Heart right ventricle (tissue), 16 donors: ENCODE data around the gene MLEC. TPM values are rescaled to one million over a fixed set of nuclear protein-coding genes. Genes with fewer than 3 reads are reported as not detected.
A peak's percentile ranks its signal among the peaks of the same experiment; 100 is the strongest.

Experiments
- ATAC-seq, 8 donors: fragments of 200-7000 bp; cut with Tn5 transposase; one replicate each; pipeline ENCODE4 v1.9.1; 2020; ENCODE audit warnings: mild to moderate bottlenecking in 8 of 8, moderate library complexity in 8 of 8, moderate number of reproducible peaks in 1 of 8
- DNase-seq, 2 donors: peaks; one replicate each; pipeline ENCODE4 v3.0.0-alpha.2; 2020
- H3K27ac ChIP-seq, 10 donors: fragments of 200-600 bp; sonication (generic) in 2 of 10; one replicate each; pipeline versions ENCODE4 v1.5.0 to v1.8.0; 2020 to 2022; ENCODE audit warnings: mild to moderate bottlenecking in 3 of 10
- H3K27me3 ChIP-seq, 7 donors: fragments of 200-600 bp; one replicate each; pipeline ENCODE4 v1.8.0; 2021 to 2022; ENCODE audit warnings: mild to moderate bottlenecking in 2 of 7
- H3K36me3 ChIP-seq, 9 donors: fragments of 200-600 bp; sonication (generic) in 1 of 9; one replicate each; pipeline versions ENCODE4 v1.5.0 to v1.8.0; 2020 to 2022; ENCODE audit warnings: mild to moderate bottlenecking in 2 of 9
- H3K4me1 ChIP-seq, 9 donors: fragments of 200-600 bp; sonication (generic) in 1 of 9; one replicate each; pipeline versions ENCODE4 v1.5.0 to v1.8.0; 2020 to 2022; ENCODE audit warnings: mild to moderate bottlenecking in 4 of 9
- H3K4me3 ChIP-seq, 10 donors: fragments of 200-600 bp; sonication (generic) in 2 of 10; one replicate each; pipeline versions ENCODE4 v1.5.0 to v1.8.0; 2020 to 2022; ENCODE audit warnings: mild to moderate bottlenecking in 7 of 10, moderate library complexity in 2 of 10
- H3K9me3 ChIP-seq, 11 donors: fragments of 200-600 bp in 10 of 11; sonication (generic) in 2 of 11; one replicate each; pipeline versions ENCODE4 v1.5.0 to v1.8.0; 2013 to 2022; ENCODE audit warnings: mild to moderate bottlenecking in 2 of 11, control low read depth in 1 of 11, moderate library complexity in 1 of 11
- WGBS, 2 donors: extraction: QIAGEN DNeasy Blood & Tissue Kit; methylation state at CpG; one replicate each; pipeline ENCODE4 v1.1.7; 2013; ENCODE audit warnings: inconsistent platforms in 1 of 2; 5-methylcytosine and 5-hydroxymethylcytosine counted together
- intact Hi-C, 10 donors: fragments of 100-400 bp; cut with DNase I; formaldehyde crosslinking; loops; one replicate each; pipeline versions ENCODE4 v1.11.1 to v1.14.2; 2022
- polyA plus RNA-seq, 2 donors: library from polyadenylated mRNA; stranded (reverse); fragments of 200-250 nt; gene quantifications; one replicate each; pipeline ENCODE4 v1.2.3, GENCODE V29; 2013
- total RNA-seq, 10 donors: library from RNA; stranded (reverse); fragmentation: NEBNext Ultra II Directional in 3 of 10; extraction: Animal tissue kit (Norgen Biotek cat#: 25700) in 3 of 10; gene quantifications; one replicate each; pipeline versions ENCODE4 v1.2.1 to v1.2.4, GENCODE V29; 2021 to 2023
- TF ChIP-seq, protein P1 (sequence below), 9 donors: fragments of 200-600 bp; sonication (generic) in 2 of 9; IDR thresholded peaks; one replicate each; pipeline versions ENCODE4 v1.5.0 to v1.8.0; 2021 to 2022; ENCODE audit warnings: antibody characterized with exemption in 9 of 9, mild to moderate bottlenecking in 5 of 9, moderate library complexity in 1 of 9
- donor health status: Arrhythmogenic right ventricular cardiomyopathy.
- donor health status: ischemic (EF 13 %, LVEDD 7.1; RV severe dilation, severe dysfunction).
- donor health status: healthy with polysubstance abuse.
- donor health status: DM: no; HTN: yes; CAD: no.
- donor health status: DM: no; HTN: no; CAD: no.
- donor health status: ischemic (EF 25% LVEDD 6.9; RV normal size, moderate dysfunction).
- donor health status: ischemic (EF 25% LVEDD 5.7; RV mildly dilated, moderate dysfunction).
- donor health status: healthy.
- donor health status: DM: yes; HTN: yes; CAD: no.
- donor health status: Ischemic cardiomyopathy.
- donor health status: ischemic (EF 35%, LVEDD 5.7; RV mildly dilated, moderate dysfunction).
- donor health status: nonischemic (EF 11% LVEDD 7.7; RV severe dilation, severe dysfunction).
- donor health status: DM: yes; HTN: yes; CAD: no.
- donor health status: PGD.
- donor health status: ischemic (EF 29% LVEDD 5.4; RV normal size, mild dysfunction).
- donor health status: nonischemic (EF 23%, LVEDD 6.1; RV moderate dilation, normal function).

MLEC gene
- total and polyA plus RNA-seq, 12 donors, result 35.3 to 179 (median 112) TPM

DNA sequence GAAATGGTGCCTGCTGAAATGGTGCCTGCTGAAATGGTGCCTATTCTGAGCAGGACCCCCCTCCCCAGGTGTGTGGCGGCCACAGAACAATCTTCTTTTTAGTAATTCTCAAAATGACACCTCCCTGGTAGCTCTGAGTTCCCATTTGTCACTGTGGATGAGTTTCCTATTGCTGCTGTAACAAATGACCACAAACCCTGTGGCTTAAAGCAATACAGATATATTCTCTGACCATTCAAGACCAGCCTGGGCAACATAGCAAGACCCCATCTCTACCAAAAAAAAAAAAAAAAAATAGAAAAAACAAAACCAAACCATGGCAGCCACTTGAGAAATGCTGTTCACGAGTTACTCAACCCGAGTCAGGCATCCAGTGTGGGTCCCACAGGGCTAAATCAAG, 46.6 kb downstream of the MLEC start:
- Histone ChIP-seq H3K27me3 (no peaks in the 10 kb centered on the region), H3K36me3 (peaks cover 0 to 64% (median 15%) of the 10 kb centered on the region in 9 donors), H3K9me3 (no peaks in the 10 kb centered on the region), H3K27ac (no peak overlapping the region), H3K4me1 (no peaks in the 10 kb centered on the region), H3K4me3 (no peak overlapping the region)
- TF ChIP-seq, protein P1, sequence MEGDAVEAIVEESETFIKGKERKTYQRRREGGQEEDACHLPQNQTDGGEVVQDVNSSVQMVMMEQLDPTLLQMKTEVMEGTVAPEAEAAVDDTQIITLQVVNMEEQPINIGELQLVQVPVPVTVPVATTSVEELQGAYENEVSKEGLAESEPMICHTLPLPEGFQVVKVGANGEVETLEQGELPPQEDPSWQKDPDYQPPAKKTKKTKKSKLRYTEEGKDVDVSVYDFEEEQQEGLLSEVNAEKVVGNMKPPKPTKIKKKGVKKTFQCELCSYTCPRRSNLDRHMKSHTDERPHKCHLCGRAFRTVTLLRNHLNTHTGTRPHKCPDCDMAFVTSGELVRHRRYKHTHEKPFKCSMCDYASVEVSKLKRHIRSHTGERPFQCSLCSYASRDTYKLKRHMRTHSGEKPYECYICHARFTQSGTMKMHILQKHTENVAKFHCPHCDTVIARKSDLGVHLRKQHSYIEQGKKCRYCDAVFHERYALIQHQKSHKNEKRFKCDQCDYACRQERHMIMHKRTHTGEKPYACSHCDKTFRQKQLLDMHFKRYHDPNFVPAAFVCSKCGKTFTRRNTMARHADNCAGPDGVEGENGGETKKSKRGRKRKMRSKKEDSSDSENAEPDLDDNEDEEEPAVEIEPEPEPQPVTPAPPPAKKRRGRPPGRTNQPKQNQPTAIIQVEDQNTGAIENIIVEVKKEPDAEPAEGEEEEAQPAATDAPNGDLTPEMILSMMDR (IDR thresholded peaks at IDR 0.05), result no peak
- whole genome bisulfite sequencing, 2 donors, result 88 to 92% methylated on average over 3 of the region's 3 CpGs
- no peak for ATAC-seq
- intact Hi-C loops, result loop anchor here in 1 of 10 donors (10.0 kb wide), 1 partner anchor 241 kb away; the partner anchor contains the start of gene HNF1A
- no peak for DNase-seq

DNA sequence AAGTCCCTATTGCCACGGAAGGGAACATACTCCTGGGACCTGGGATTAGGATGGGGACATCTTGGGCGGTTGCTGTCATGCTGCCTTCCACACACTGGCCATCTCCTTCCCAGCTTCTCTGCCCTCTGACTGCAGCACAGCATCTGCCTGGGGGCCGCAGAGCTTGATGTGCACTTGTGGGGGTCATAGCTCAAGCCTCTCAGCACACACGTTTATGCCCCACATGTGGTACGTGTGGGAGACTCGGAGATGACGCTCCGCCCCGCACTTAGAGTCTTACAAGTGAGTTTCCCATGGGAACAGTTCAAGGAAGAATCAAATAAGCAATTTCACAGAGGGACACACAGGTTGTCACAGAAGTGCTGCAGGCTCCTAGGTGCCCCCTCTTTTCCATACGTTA, 47.3 kb downstream of the MLEC start:
- H3K4me3 ChIP-seq, result no peak overlapping the region
- peaks cover 0 to 64% (median 11%) of the 10 kb centered on the region in 9 donors for H3K36me3 ChIP-seq
- DNase-seq (no peak), ATAC-seq (no peak)
- H3K4me1 ChIP-seq, result no peaks in the 10 kb centered on the region
- 91 to 93% methylated on average over 10 of the region's 10 CpGs for WGBS, 2 donors
- H3K9me3 ChIP-seq, result no peaks in the 10 kb centered on the region
- TF ChIP-seq, protein P1 (IDR thresholded peaks at IDR 0.05), result no peak
- intact Hi-C loops, result loop anchor here in 1 of 10 donors (10.0 kb wide), 1 partner anchor 241 kb away; the partner anchor contains the start of gene HNF1A
- no peak overlapping the region for H3K27ac ChIP-seq
- H3K27me3 ChIP-seq, result no peaks in the 10 kb centered on the region

DNA sequence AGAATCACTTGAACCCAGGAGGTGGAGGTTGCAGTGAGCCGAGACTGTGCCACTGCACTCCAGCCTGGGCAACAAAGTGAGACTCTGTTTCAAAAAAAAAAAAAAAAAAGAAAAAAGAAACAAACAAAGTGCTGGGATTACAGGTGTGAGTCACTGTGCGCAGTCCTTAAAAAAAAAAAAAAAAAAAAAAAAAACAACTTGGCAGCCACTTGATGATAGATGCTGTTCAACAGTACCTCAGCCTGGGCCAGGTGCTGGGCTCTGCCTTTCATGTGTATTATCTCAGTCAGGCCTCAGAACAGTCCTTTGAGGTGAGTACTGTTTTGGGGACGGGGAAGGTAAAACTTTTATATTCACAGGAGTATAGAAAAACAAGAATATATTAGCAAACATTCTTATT, 48.2 kb downstream of the MLEC start:
- no peak overlapping the region for H3K27ac ChIP-seq
- intact Hi-C loops, result loop anchor here in 1 of 10 donors (10.0 kb wide), 1 partner anchor 240 kb away; the partner anchor contains the start of gene HNF1A
- ATAC-seq (no peak), DNase-seq (no peak)
- H3K9me3 ChIP-seq, result no peaks in the 10 kb centered on the region
- WGBS, 2 donors, result 95 to 99% methylated on average over 2 to 3 of the region's 3 CpGs
- no peaks in the 10 kb centered on the region for H3K27me3 ChIP-seq
- H3K4me1 ChIP-seq, result no peaks in the 10 kb centered on the region
- TF ChIP-seq, protein P1 (IDR thresholded peaks at IDR 0.05), result no peak
- peaks cover 0 to 62% (median 9%) of the 10 kb centered on the region in 9 donors for H3K36me3 ChIP-seq
- H3K4me3 ChIP-seq, result no peak overlapping the region

DNA sequence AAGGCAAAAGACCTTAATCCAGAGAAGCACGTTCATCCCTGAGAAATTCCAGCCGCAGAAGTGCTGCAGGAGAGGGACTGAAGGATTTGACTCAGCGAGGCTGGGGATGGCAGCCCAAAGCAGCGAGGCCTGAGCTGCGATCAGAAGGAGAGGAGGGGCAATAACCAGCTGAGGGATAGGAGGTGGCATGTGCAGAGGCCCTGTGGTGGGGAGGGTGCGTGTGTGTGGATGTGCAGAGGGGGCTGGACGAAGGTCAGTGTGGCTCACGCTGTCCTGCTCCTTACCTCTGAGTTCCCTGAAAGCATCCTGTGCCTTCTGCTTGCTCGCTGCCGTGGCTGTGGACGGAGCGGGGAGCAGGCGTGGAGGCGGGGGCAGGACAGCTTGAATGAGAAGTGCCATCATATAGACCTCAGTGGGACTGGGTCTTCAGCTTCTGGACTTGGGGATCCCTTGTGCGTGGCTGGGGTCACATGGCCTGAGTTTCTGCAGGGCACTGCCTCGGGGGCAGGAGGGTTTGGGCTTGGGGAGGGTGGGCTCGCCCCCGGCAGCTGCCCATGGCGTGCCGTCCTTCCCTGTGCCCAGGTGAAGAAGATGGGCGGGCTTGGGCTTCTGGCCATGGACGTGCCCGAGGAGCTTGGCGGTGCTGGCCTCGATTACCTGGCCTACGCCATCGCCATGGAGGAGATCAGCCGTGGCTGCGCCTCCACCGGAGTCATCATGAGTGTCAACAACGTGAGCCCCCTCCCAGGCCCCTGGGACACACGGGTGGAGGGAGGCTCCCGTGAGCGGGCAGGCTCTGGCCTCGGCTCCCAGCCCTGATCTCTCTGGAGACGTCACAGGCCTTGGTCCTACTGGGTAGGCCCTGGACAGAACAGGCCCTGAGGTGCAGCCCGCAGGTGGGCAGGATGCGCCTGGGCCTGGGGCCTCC, 49.7 kb downstream of the MLEC start:
- Histone ChIP-seq H3K4me1 (no peaks in the 10 kb centered on the region), H3K27ac (no peak overlapping the region), H3K9me3 (no peaks in the 10 kb centered on the region), H3K36me3 (peaks cover 0 to 49% (median 0%) of the 10 kb centered on the region in 9 donors), H3K4me3 (no peak overlapping the region), H3K27me3 (no peaks in the 10 kb centered on the region)
- TF ChIP-seq, protein P1 (IDR thresholded peaks at IDR 0.05), result no peak
- intact Hi-C loops, result loop anchor here in 1 of 10 donors (10.0 kb wide), 1 partner anchor 238 kb away; the partner anchor contains the start of gene HNF1A
- 90 to 91% methylated on average over 38 of the region's 38 CpGs for WGBS, 2 donors
- no peak for DNase-seq
- ATAC-seq, result peak in 4 of 8 donors; percentile 5 to 36 (median 11)
